Natural killer cell treated with Interleukin-12 subunit alpha and Interleukin-12 subunit beta and Interleukin-15 and Interleukin-18, amount 100 ng/mL, for 72 hours (primary cell): ENCODE data around the gene FCMR. TPM values are rescaled to one million over a fixed set of nuclear protein-coding genes. Genes with fewer than 3 reads are reported as not detected.
"Not testable (repeated sequence)": the region's sequence is repeated elsewhere in the genome, so short reads cannot be mapped to it uniquely, and the experiment has no call there.

ENCODE experiments used
- ATAC-seq, 2 donors: fragments of 150-1000 bp; cut with Tn5 transposase in 1 of 2; sonication (Bioruptor Pico), chemical (Tn5 transposase) in 1 of 2; 2 replicates each; pipeline ENCODE4 v1.10.0; 2021
- DNase-seq: peaks from one replicate; pipeline ENCODE4 v3.0.0; 2022; ENCODE audit warnings: low spot score
- H3K27ac Mint-ChIP-seq, 2 donors: 1 replicate in 1 of 2; 2 replicates in 1 of 2; pipeline ENCODE4 v1.8.0; 2022; ENCODE audit warnings: mixed read lengths in 2 of 2, mild to moderate bottlenecking in 1 of 2, moderate library complexity in 1 of 2
- H3K27me3 Mint-ChIP-seq, 2 donors: 1 replicate in 1 of 2; 2 replicates in 1 of 2; pipeline ENCODE4 v1.8.0; 2022; ENCODE audit warnings: mixed read lengths in 2 of 2
- H3K36me3 Mint-ChIP-seq: one replicate; pipeline ENCODE4 v1.8.0; 2022; ENCODE audit warnings: mixed read lengths
- H3K4me1 Mint-ChIP-seq, 2 donors: 1 replicate in 1 of 2; 2 replicates in 1 of 2; pipeline ENCODE4 v1.8.0; 2022; ENCODE audit warnings: low read depth in 2 of 2, mixed read lengths in 2 of 2, mild to moderate bottlenecking in 1 of 2
- H3K4me3 Mint-ChIP-seq: one replicate; pipeline ENCODE4 v1.8.0; 2022; ENCODE audit warnings: mixed read lengths
- H3K9me3 Mint-ChIP-seq: 2 replicates; pipeline ENCODE4 v1.8.0; 2022; ENCODE audit warnings: mixed read lengths
- total RNA-seq, 2 donors: library from RNA; stranded (reverse); gene quantifications; one replicate each; pipeline ENCODE4 v1.2.3, GENCODE V29; 2022

Gene FCMR
- total RNA-seq, 2 donors from 2014 or later = 4.1 to 6.8 TPM

DNA sequence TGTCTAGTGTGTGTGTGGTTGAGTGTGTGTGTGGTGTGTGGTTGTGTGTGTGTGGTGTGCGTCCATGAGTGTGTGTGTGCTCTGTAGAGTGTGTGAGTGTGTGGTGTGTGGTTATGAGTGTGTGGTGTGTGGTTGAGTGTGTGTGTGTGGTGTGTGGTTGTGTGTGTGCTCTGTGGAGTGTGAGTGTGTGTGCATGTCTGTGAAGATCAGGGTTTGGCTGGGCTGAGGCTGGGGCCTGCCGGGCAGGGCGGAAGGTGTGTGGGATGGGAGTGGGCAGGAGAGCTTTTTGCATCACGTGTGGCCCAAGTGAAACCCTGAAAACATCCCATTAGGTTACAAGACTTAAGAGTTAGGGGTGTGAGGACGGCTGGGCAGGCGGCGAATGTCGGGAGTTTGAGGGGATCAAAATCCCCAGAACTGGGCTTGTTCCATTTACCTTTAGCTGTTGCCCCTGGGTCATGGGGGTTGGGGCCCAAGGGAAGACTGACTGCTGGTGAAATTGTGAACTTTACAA is 2.9 kb upstream of the FCMR start:
- ATAC-seq (peak in 1 of 2 donors; percentile 18), DNase-seq (no peak)
- no peaks in the 10 kb centered on the region for H3K36me3 Mint-ChIP-seq
- no peak overlapping the region for H3K4me3 Mint-ChIP-seq
- H3K27me3 Mint-ChIP-seq = no peaks in the 10 kb centered on the region
- peaks cover 24 to 32% of the 10 kb centered on the region in 2 donors for H3K4me1 Mint-ChIP-seq
- H3K27ac Mint-ChIP-seq = no peak overlapping the region
- H3K9me3 Mint-ChIP-seq = no peaks in the 10 kb centered on the region

DNA sequence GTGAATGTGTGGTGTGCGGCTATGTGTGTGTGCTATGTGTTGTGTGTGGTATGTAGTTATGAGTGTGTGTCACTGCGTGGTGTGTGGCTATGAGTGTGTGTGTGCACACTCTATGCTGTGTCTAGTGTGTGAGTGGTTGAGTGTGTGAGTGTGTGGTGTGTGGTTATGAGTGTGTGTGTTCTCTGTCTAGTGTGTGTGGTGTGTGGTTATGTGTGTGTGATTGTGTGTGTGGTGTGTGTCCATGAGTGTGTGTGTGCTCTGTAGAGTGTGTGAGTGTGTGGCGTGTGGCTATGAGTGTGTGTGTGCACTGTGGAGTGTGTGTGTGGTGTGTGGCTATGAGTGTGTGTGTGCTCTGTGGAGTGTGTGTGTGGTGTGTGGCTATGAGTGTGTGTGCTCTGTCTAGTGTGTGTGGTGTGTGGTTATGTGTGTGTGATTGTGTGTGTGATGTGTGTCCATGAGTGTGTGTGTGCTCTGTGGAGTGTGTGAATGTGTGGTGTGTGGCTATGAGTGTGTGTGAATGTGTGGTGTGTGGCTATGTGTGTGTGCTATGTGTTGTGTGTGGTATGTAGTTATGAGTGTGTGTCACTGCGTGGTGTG is 2.3 kb upstream of the FCMR start:
- not testable (repeated sequence) for H3K9me3 Mint-ChIP-seq, H3K27me3 Mint-ChIP-seq, H3K4me3 Mint-ChIP-seq, H3K36me3 Mint-ChIP-seq, DNase-seq, H3K27ac Mint-ChIP-seq
- peak in 1 of 2 donors; percentile 36 for ATAC-seq
- H3K4me1 Mint-ChIP-seq = peaks cover 23 to 30% of the 10 kb centered on the region in 2 donors

DNA sequence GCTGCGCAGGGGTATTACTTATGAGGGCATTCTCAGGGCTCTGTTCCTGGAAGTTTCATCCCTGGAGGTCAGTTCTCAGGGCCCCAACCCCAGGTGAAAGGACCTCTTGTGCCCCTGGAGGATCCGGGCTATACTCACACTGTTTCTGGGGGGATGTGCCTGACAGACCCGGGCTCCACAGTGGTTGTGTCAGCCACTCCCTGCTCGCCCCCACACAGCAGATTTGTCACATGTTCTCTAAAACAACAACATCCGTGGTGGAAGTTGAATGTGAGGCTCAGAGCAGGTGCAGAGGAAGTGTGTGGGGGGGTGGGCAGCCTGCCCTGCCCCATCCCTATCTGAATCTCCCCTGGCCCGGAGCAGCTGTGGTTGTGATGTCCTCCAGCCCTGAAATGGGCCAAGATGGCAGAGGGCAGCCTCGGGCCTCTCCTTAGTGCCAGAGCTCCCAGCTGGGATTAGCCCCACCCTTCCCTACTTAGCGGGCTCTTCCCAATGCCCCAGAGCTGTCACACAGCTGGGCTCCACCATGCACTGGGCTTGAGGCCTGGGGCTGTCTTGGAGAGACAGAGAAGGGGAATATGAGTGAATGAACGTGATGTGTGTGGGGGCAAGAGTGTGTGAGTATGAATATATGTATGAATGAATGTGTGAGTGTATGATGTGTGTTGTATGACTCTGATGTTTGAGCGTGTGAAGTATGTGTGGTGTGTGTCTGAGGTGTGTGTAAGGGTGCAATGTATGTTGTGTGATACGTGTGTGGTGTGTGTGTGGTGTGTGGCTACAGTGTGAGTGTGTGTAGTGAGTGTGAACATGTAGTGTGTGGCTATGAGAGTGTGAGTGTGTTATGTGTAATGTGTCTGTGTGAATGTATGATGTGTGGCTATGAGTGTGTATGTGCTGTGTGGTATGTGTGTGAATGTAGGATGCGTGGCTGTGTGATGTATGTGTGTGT is 1.5 kb upstream of the FCMR start:
- Mint-ChIP-seq H3K27me3 (no peaks in the 10 kb centered on the region), H3K4me1 (peaks cover 27 to 33% of the 10 kb centered on the region in 2 donors), H3K36me3 (no peaks in the 10 kb centered on the region), H3K27ac (no peak overlapping the region), H3K4me3 (no peak overlapping the region), H3K9me3 (no peaks in the 10 kb centered on the region)
- peak in 1 of 2 donors; percentile 39 for ATAC-seq
- no peak for DNase-seq

DNA sequence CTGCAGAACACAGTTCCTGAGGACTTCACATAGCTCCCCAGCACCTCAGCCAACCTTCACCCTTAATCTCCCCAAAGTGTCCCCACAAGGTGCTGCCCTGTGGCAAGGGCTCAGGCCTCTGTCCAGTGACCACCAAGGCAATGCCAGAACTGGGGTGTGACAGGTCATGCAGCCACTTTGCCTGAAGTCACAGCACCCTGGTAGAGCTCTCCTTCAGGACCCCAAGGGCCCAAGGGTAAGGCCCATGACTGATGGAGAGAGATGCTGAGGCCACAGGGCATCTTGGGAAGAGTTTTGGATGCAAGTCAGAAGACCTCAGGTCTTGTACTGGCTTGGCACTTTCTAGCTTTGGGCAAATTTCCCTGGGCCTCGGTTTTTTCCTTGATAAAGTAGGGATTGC is 783 bp upstream of the FCMR start:
- no peak overlapping the region for H3K4me3 Mint-ChIP-seq
- H3K36me3 Mint-ChIP-seq = no peaks in the 10 kb centered on the region
- no peaks in the 10 kb centered on the region for H3K9me3 Mint-ChIP-seq
- H3K4me1 Mint-ChIP-seq = peaks cover 34 to 40% of the 10 kb centered on the region in 2 donors
- no peak for DNase-seq
- H3K27ac Mint-ChIP-seq = no peak overlapping the region
- ATAC-seq = no peak
- no peaks in the 10 kb centered on the region for H3K27me3 Mint-ChIP-seq

GRCh38 chr1:206918076-206918475 is 3.7 kb downstream of the FCMR start:
- H3K4me1 Mint-ChIP-seq = peaks cover 69 to 76% of the 10 kb centered on the region in 2 donors
- H3K27me3 Mint-ChIP-seq = no peaks in the 10 kb centered on the region
- H3K9me3 Mint-ChIP-seq = no peaks in the 10 kb centered on the region
- ATAC-seq = no peak
- no peaks in the 10 kb centered on the region for H3K36me3 Mint-ChIP-seq
- H3K4me3 Mint-ChIP-seq = peak overlapping the region; percentile 55
- H3K27ac Mint-ChIP-seq = peak overlapping the region; percentile 56 to 78
- no peak for DNase-seq

DNA sequence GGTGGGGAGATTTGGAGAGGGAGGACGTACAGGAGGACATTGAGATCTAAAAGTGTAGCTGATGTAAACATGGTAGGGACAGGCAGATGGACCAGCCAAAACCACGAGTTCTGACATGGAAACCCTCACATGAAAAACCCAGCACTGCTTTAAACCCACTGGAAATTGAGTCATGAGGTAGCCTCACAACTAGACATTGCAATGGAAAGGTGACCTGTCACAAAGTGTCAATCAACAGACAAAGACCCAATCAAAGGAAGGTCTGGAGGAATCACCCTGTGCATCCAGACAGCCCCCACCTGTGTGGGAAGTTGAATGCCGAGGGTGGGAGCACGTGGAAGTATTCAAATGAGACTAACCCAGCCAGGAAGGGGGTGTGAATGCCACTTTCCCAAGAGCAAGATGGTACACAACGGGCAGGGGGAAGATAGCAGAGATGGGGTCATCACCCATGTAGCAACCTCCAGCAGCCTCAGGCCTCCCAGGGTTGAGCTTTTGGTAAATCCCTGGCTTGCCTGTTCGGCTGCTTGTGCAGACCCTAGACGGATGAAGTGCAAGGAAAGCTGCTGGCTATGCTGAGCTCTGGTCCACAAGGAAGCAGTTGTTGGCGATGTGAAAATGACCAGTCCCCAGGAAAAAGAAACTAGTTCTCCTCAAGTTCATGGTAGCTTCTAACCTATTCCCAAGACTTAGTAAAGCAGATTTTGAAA is 5.6 kb downstream of the FCMR start:
- DNase-seq (no peak), ATAC-seq (peak in 1 of 2 donors; percentile 29)
- Mint-ChIP-seq H3K36me3 (no peaks in the 10 kb centered on the region), H3K4me1 (peaks cover 77 to 80% of the 10 kb centered on the region in 2 donors), H3K9me3 (no peaks in the 10 kb centered on the region), H3K27ac (peak overlapping the region; percentile 56 to 66), H3K4me3 (peak overlapping the region; percentile 20), H3K27me3 (no peaks in the 10 kb centered on the region)

- Mint-ChIP-seq H3K36me3 (no peaks in the 10 kb centered on the region), H3K27ac (peak overlapping the region; percentile 56 to 66), H3K4me3 (peak overlapping the region; percentile 20), H3K9me3 (no peaks in the 10 kb centered on the region), H3K4me1 (peaks cover 71 to 75% of the 10 kb centered on the region in 2 donors), H3K27me3 (no peaks in the 10 kb centered on the region)
- ATAC-seq (no peak), DNase-seq (no peak)
Measured at GRCh38 chr1:206915030-206915735, 6.6 kb downstream of the FCMR start.

DNA sequence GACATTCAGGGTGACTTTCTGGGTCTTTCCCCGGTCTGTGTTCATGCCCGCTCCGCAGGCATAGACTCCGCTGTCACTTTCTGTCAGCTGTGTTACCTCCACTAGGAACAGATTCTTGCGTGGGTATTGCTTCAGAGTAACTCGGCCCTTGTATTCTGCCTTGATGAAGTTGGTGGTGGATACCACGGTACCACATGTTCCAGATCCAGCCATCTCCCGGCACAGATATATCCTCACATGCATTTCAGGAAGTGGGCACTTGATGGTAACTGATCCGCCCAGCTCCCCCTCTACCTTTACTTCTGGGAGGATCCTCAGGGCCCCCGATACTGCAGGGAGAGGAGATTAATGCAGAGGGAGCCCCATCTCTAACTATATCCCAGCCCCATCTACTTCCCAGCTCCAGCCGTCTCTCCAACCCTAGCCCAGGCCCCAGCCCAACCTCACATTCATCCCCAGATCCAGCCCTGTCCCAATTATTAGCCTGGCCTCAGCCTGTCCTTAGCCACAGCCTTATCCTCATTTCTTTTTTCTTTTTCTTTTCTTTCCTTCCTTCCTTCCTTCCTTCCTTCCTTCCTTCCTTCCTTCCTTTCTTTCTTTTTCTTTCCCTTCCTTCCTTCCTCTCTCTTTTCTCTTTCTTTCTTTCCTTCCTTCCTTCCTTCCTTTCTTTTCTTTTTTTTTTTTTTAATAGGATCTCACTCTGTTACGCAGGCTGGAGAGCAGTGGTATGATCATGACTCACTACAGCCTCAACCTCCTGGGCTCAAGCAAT is 7.8 kb downstream of the FCMR start:
- no peak overlapping the region for H3K4me3 Mint-ChIP-seq

GRCh38 chr1:206912445-206913095 is 9.2 kb downstream of the FCMR start:
- Mint-ChIP-seq H3K4me3 (no peak overlapping the region), H3K27me3 (no peaks in the 10 kb centered on the region), H3K27ac (peak overlapping the region; percentile 22 to 66), H3K36me3 (no peaks in the 10 kb centered on the region), H3K4me1 (peaks cover 62 to 65% of the 10 kb centered on the region in 2 donors), H3K9me3 (no peaks in the 10 kb centered on the region)
- peak; percentile 70 to 73 for ATAC-seq
- DNase-seq = peak; percentile 72

More for the DNA sequence above, 7.8 kb downstream of the FCMR start:
- Mint-ChIP-seq H3K27me3 (no peaks in the 10 kb centered on the region), H3K36me3 (no peaks in the 10 kb centered on the region), H3K9me3 (no peaks in the 10 kb centered on the region), H3K4me1 (peaks cover 66 to 68% of the 10 kb centered on the region in 2 donors), H3K27ac (peak overlapping the region; percentile 56 to 66)
- no peak for DNase-seq
- no peak for ATAC-seq

GRCh38 chr1:206911064-206911663 is 10.6 kb downstream of the FCMR start:
- H3K36me3 Mint-ChIP-seq = no peaks in the 10 kb centered on the region
- ATAC-seq (peak; percentile 43 to 64), DNase-seq (no peak)
- H3K27ac Mint-ChIP-seq = no peak overlapping the region
- peak overlapping the region; percentile 33 for H3K4me3 Mint-ChIP-seq
- peaks cover 55 to 56% of the 10 kb centered on the region in 2 donors for H3K4me1 Mint-ChIP-seq
- H3K9me3 Mint-ChIP-seq = no peaks in the 10 kb centered on the region
- no peaks in the 10 kb centered on the region for H3K27me3 Mint-ChIP-seq

DNA sequence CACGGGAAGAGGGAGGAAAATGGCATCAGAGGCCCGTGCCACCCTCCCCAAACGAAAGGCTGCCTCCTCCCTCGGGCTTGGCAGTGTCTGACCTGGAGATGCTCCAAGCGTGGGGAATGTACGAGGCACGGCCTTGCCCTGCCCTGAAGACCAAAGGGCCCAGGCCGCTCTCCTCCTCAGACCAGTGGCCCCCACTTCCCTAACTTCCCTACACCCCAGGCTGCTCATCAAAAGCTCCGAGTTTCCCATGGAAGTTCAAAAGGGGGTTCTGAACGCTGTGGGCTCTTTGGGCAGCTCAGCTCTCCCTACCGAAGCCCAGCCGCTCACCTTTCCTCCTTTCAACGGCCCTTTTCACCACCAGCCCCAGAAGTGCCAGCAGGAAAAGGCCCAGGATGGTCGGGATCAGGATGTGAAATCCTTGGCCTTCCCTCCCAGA is 11.8 kb downstream of the FCMR start:
- H3K9me3 Mint-ChIP-seq = no peaks in the 10 kb centered on the region
- H3K36me3 Mint-ChIP-seq = no peaks in the 10 kb centered on the region
- peaks cover 54 to 55% of the 10 kb centered on the region in 2 donors for H3K4me1 Mint-ChIP-seq
- ATAC-seq (peak in 1 of 2 donors; percentile 7), DNase-seq (no peak)
- H3K4me3 Mint-ChIP-seq = no peak overlapping the region
- no peaks in the 10 kb centered on the region for H3K27me3 Mint-ChIP-seq
- H3K27ac Mint-ChIP-seq = no peak overlapping the region
